Activated B cell treated with CpG ODN at 0.5 μM for 24 hours (primary cell): Measurements from ENCODE around the gene MTSS2. TPM values are rescaled to one million over a fixed set of nuclear protein-coding genes. Genes with fewer than 3 reads are reported as not detected.

ENCODE experiments used
- ATAC-seq: fragments of 200-7000 bp; cut with Tn5 transposase; one replicate; pipeline ENCODE4 v1.10.0; 2021; ENCODE audit warnings: low read depth, mild to moderate bottlenecking, moderate library complexity
- CTCF ChIA-PET: fragments of 350-600 bp; sonication (Branson Sonifier 250); formaldehyde crosslinking; loops from one replicate; lab custom pipeline; 2021; ENCODE audit warnings: antibody characterized with exemption; lab: Charles Lee
- POLR2A ChIA-PET: fragments of 350-600 bp; sonication (Branson Sonifier 250); formaldehyde crosslinking; loops from one replicate; lab custom pipeline; 2021; ENCODE audit warnings: antibody characterized with exemption; lab: Charles Lee
- DNase-seq: peaks from one replicate; pipeline ENCODE4 v3.0.0; 2022
- H3K27ac Mint-ChIP-seq: one replicate; pipeline ENCODE4 v1.8.0; 2020; ENCODE audit warnings: mixed read lengths
- H3K27me3 Mint-ChIP-seq: one replicate; pipeline ENCODE4 v1.8.0; 2021; ENCODE audit warnings: mixed read lengths
- H3K36me3 Mint-ChIP-seq: one replicate; pipeline ENCODE4 v1.8.0; 2021; ENCODE audit warnings: low read depth, mixed read lengths
- H3K4me1 Mint-ChIP-seq: one replicate; pipeline ENCODE4 v1.8.0; 2021; ENCODE audit warnings: mixed read lengths
- H3K4me3 Mint-ChIP-seq: one replicate; pipeline ENCODE4 v1.8.0; 2020; ENCODE audit warnings: mild to moderate bottlenecking, mixed read lengths
- H3K9me3 Mint-ChIP-seq: one replicate; pipeline ENCODE4 v1.8.0; 2020; ENCODE audit warnings: mixed read lengths
- intact Hi-C: fragments of 100-400 bp; cut with micrococcal nuclease; formaldehyde crosslinking; loops from one replicate; pipeline ENCODE4 v1.15.1; 2024
- total RNA-seq: library from RNA; stranded (reverse); gene quantifications from 2 replicates; pipeline ENCODE4 v1.2.3, GENCODE V29; 2022
- TF ChIP-seq, protein P1 (sequence below): fragments of 200-600 bp; IDR thresholded peaks from one replicate; pipeline ENCODE4 v1.8.0; 2022; ENCODE audit warnings: antibody characterized with exemption, mild to moderate bottlenecking

The MTSS2 gene
- total RNA-seq, 1 donor from 2014 or later = 1.4 TPM

DNA sequence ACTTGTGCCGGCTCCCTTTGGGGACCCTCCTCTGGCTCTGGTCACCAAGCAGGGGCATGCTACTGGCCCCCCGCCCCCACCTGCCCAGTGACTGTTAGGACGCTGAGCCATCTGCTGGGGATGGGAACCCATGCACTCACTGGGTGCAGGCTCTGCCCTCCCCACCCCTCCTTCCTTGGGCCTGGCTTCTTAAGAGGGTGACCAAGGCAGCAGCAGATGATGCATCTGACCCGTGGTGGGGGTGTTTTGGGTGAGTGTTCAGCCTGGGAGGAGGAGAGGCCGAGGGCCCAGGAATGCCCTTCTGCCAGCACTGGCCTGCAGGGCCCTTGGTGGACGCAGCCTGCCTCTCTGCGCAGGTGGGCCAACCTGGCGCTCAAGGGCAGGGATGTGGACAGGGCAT, 19.2 kb upstream of the MTSS2 start:
- Mint-ChIP-seq H3K27me3 (no peaks in the 10 kb centered on the region), H3K36me3 (peaks cover 14% of the 10 kb centered on the region), H3K4me3 (no peak overlapping the region), H3K4me1 (no peaks in the 10 kb centered on the region), H3K9me3 (no peaks in the 10 kb centered on the region), H3K27ac (peak overlapping the region; percentile 18)
- DNase-seq = no peak
- TF ChIP-seq, protein P1, sequence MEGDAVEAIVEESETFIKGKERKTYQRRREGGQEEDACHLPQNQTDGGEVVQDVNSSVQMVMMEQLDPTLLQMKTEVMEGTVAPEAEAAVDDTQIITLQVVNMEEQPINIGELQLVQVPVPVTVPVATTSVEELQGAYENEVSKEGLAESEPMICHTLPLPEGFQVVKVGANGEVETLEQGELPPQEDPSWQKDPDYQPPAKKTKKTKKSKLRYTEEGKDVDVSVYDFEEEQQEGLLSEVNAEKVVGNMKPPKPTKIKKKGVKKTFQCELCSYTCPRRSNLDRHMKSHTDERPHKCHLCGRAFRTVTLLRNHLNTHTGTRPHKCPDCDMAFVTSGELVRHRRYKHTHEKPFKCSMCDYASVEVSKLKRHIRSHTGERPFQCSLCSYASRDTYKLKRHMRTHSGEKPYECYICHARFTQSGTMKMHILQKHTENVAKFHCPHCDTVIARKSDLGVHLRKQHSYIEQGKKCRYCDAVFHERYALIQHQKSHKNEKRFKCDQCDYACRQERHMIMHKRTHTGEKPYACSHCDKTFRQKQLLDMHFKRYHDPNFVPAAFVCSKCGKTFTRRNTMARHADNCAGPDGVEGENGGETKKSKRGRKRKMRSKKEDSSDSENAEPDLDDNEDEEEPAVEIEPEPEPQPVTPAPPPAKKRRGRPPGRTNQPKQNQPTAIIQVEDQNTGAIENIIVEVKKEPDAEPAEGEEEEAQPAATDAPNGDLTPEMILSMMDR = no peak
- CTCF ChIA-PET = no interaction called here
- POLR2A ChIA-PET = no interaction called here
- ATAC-seq = no peak
- intact Hi-C loops = no loop called here

DNA sequence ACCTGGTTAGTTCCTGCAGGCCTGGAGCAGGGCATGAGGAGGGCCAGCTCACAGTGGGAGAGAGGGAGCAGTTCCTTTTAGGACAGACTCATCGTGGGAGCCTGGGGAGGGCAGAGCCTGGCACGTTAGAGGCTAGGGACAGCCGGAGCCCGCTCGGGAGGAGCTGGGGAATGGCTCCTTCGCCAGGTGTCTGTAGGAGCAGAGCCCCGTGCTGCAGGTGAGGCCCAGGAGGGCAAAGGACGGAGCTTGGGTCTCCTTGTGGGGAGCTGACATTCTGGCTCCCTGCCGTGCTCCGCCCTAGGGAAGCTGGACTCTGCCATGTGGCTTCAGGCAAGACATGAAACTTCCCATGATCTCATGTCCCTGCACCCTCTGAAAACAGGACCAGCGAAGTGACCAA, 18.7 kb upstream of the MTSS2 start:
- H3K4me3 Mint-ChIP-seq = no peak overlapping the region
- DNase-seq (no peak), ATAC-seq (no peak)
- POLR2A ChIA-PET = no interaction called here
- CTCF ChIA-PET = no interaction called here
- no peaks in the 10 kb centered on the region for H3K4me1 Mint-ChIP-seq
- H3K36me3 Mint-ChIP-seq = peaks cover 18% of the 10 kb centered on the region
- H3K9me3 Mint-ChIP-seq = no peaks in the 10 kb centered on the region
- intact Hi-C loops = no loop called here
- no peaks in the 10 kb centered on the region for H3K27me3 Mint-ChIP-seq
- no peak overlapping the region for H3K27ac Mint-ChIP-seq
- TF ChIP-seq, protein P1 = no peak

DNA sequence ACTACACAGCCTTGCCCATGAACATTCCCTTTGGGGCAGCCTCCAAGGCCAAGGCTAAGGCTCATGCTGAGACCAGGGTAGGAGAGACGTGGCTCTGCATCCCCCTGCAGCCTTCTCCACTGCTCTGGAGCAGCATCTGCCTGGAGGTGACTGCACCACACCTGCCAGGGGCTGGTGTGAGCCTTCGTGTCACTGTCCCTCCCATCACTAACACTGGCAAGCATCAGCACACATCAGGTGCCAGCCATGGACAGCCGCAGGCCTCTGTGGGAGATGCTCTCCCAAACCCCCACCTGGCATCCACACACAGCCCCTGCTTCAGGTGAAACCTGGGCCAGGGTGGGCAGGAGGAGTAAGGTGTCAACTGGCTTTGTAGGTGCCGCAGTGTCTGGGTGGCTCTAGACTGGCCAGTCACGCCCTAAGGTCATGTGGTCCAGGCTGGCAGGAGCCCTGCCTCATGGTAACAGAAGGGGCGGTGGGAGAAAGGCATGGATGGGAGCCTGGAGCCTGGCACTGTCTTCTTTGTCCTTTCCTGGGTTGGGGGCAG, 18.1 kb upstream of the MTSS2 start:
- Mint-ChIP-seq H3K27ac (no peak overlapping the region), H3K4me1 (no peaks in the 10 kb centered on the region), H3K27me3 (no peaks in the 10 kb centered on the region), H3K36me3 (peaks cover 25% of the 10 kb centered on the region), H3K9me3 (no peaks in the 10 kb centered on the region), H3K4me3 (no peak overlapping the region)
- ATAC-seq (no peak), DNase-seq (no peak)
- ChIA-PET POLR2A (no interaction called here), CTCF (no interaction called here)
- intact Hi-C loops = no loop called here
- TF ChIP-seq, protein P1 = no peak

DNA sequence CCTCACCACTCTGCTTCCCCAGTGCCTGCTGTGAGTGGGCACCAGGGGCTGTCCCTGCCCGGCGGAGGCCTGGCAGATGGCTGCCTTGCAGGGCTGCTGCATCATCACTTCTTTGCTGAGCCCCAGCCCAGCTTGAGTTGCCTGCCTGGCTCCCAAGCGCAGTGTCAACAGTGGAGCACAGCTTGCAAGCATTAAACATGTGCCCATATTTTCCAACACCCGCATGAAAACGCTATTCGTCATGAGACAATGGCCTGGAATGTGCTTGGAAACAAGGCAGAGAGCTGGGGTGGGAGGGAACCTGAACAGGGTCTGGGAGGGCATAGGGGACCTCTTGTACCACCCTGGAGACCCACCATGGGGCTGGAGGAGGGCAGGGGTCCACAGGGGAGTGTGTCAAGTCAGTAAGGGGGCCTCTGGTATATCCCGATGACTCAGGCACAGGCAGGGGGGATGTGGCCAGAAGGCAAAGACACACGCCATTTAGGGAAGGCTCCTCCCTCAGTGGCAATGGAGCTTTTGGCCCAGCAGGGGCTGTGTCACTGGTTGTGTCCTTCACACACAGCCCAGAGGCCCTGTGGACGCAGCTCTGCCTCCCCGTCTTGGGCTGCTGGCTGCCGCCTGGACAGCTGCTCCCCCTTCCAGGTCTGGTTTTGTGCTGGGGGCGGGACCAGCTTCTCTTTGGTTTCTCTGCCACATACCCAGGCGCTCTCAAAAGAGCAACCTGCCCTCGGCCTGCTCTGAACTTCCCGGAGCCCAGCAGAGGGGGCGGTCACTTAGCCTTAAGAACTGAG, 17.4 kb upstream of the MTSS2 start:
- H3K36me3 Mint-ChIP-seq = peaks cover 24% of the 10 kb centered on the region
- no peaks in the 10 kb centered on the region for H3K27me3 Mint-ChIP-seq
- DNase-seq = no peak
- H3K9me3 Mint-ChIP-seq = no peaks in the 10 kb centered on the region
- ChIA-PET POLR2A (no interaction called here), CTCF (no interaction called here)
- no peak overlapping the region for H3K4me3 Mint-ChIP-seq
- ATAC-seq = no peak
- no peaks in the 10 kb centered on the region for H3K4me1 Mint-ChIP-seq
- intact Hi-C loops = no loop called here
- TF ChIP-seq, protein P1 = no peak
- no peak overlapping the region for H3K27ac Mint-ChIP-seq

DNA sequence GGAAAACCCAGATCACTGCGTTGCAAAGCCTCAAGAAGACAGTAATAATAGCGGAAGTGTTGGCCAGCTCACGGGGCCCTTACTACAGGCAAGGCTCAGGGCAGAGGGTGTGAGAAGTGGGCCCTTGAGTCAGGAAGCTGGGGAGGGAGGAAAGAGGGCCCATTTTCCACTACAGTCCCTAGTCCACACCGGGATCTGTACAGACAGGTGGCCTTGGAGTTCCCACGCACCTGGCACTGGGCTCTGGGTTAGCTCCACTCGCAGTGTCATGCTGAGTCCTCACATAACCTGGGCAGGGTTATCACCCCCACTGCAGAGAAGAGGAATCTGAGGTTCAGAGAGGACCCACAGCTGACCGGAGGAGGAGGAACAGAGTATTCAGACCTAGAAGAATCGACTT, 16.8 kb upstream of the MTSS2 start:
- Mint-ChIP-seq H3K27ac (no peak overlapping the region), H3K27me3 (no peaks in the 10 kb centered on the region), H3K4me3 (no peak overlapping the region), H3K36me3 (peaks cover 24% of the 10 kb centered on the region), H3K4me1 (no peaks in the 10 kb centered on the region), H3K9me3 (no peaks in the 10 kb centered on the region)
- ATAC-seq (no peak), DNase-seq (no peak)
- ChIA-PET POLR2A (no interaction called here), CTCF (no interaction called here)
- TF ChIP-seq, protein P1 = no peak
- intact Hi-C loops = no loop called here
